Left kidney (tissue), 2 donors: Measurements from ENCODE around the gene MVD. TPM values are rescaled to one million over a fixed set of nuclear protein-coding genes. Genes with fewer than 3 reads are reported as not detected.
"Not testable (repeated sequence)": the region's sequence is repeated elsewhere in the genome, so short reads cannot be mapped to it uniquely, and the experiment has no call there.

Experiments used
- DNase-seq: peaks from one replicate; pipeline ENCODE4 v3.0.0-alpha.2; 2013
- polyA plus RNA-seq: library from polyadenylated mRNA; unstranded; fragments of 120-200 nt; gene quantifications from one replicate; pipeline ENCODE4 v1.2.1, GENCODE V29; 2013; ENCODE audit not compliant: insufficient read length

MVD gene
- polyA plus RNA-seq, 1 donor, result 24.5 TPM

GRCh38 chr16:88609426-88609825, 53.5 kb downstream of the MVD start:
- DNase-seq, result not testable (repeated sequence)

- DNase-seq, result no peak
These were observed 54.8 kb downstream of the MVD start for GRCh38 chr16:88608076-88608475.

- DNase-seq, result no peak
These were observed 56.6 kb downstream of the MVD start for GRCh38 chr16:88606148-88606757.

- no peak for DNase-seq
These were observed 57.4 kb downstream of the MVD start for GRCh38 chr16:88605186-88606147.

GRCh38 chr16:88602091-88602490, 60.8 kb downstream of the MVD start:
- no peak for DNase-seq

Other genes starting within 250 kb of the MVD start
- 3.6 TPM for gene ZFPM1, start 209.8 kb downstream of the MVD start, polyA plus RNA-seq
- gene ZC3H18, start 92.7 kb downstream of the MVD start, polyA plus RNA-seq, result 35.8 TPM
- gene IL17C, start 24.5 kb downstream of the MVD start, polyA plus RNA-seq, result 0.13 TPM
- 84.5 TPM for gene CYBA, start 12.0 kb downstream of the MVD start, polyA plus RNA-seq
- gene SNAI3, start 23.4 kb upstream of the MVD start, polyA plus RNA-seq, result 0.58 TPM
- 15.3 TPM for gene RNF166, start 43.3 kb upstream of the MVD start, polyA plus RNA-seq
- gene CTU2, start 43.4 kb upstream of the MVD start, polyA plus RNA-seq, result 8.2 TPM
- 31.9 TPM for gene PIEZO1, start 122.1 kb upstream of the MVD start, polyA plus RNA-seq
- 13.3 TPM for gene CDT1, start 140.7 kb upstream of the MVD start, polyA plus RNA-seq
- gene APRT, start 148.8 kb upstream of the MVD start, polyA plus RNA-seq, result 72.3 TPM
- 22.2 TPM for gene GALNS, start 193.9 kb upstream of the MVD start, polyA plus RNA-seq
- gene TRAPPC2L, start 194.0 kb upstream of the MVD start, polyA plus RNA-seq, result 73.7 TPM
- gene PABPN1L, start 203.6 kb upstream of the MVD start, polyA plus RNA-seq, result not detected